HEK293 (cell line): ENCODE data around the gene NBDY.

Source experiments
- ATF2 ChIP-seq: fragments of 450-650 bp; formaldehyde crosslinking; IDR thresholded peaks from 2 replicates; pipeline ENCODE4 v1.5.1; 2016; ENCODE audit warnings: missing biosample characterization, missing genetic modification characterization, low read depth
- HOXA7 ChIP-seq: sonication (generic); formaldehyde crosslinking; IDR thresholded peaks from 2 replicates; pipeline ENCODE4 v1.8.1; 2022; ENCODE audit warnings: missing genetic modification reagents, borderline replicate concordance
- PATZ1 ChIP-seq: fragments of 450-650 bp; formaldehyde crosslinking; IDR thresholded peaks from 2 replicates; pipeline ENCODE4 v1.5.1; 2016; ENCODE audit warnings: missing biosample characterization, missing genetic modification characterization
- ZBTB49 ChIP-seq: fragments of 450-650 bp; formaldehyde crosslinking; IDR thresholded peaks from 2 replicates; pipeline ENCODE4 v1.5.1; 2016; ENCODE audit warnings: missing biosample characterization, missing genetic modification characterization, low read depth
- ZNF133 ChIP-seq: fragments of 450-650 bp; formaldehyde crosslinking; IDR thresholded peaks from 2 replicates; pipeline ENCODE4 v1.5.1; 2016; ENCODE audit warnings: missing biosample characterization, missing genetic modification characterization
- ZNF138 ChIP-seq: fragments of 450-650 bp; formaldehyde crosslinking; IDR thresholded peaks from 2 replicates; pipeline ENCODE4 v1.5.1; 2016; ENCODE audit warnings: missing biosample characterization, missing genetic modification characterization, borderline replicate concordance
- ZSCAN4 ChIP-seq: fragments of 450-650 bp; formaldehyde crosslinking; IDR thresholded peaks from 2 replicates; pipeline ENCODE4 v1.5.1; 2017; ENCODE audit warnings: missing biosample characterization, missing genetic modification characterization
- TF ChIP-seq, protein P1 (sequence below): fragments of 450-650 bp; formaldehyde crosslinking; IDR thresholded peaks from 2 replicates; pipeline ENCODE4 v1.5.1; 2016; ENCODE audit warnings: missing biosample characterization, missing genetic modification characterization

DNA sequence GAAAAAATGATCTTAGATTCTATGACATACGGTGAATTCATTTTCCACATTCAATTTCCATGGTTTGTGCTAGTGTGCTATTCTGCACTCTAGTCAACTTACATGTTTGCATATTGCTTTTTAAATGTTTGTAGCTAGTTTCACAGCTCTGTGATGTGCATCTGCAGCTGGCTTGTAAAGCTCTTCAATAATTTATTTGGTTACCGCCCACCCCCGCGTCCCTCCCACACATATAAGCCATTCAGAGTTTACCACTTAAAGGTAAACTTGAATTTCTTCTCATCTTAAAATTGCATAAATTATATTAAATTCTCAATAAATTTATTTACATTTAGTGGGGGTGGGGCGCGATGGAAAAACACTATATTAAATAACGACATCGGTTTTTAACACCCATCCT, 291 bp upstream of the NBDY start:
- no peak for TF ChIP-seq ATF2
- no peak for TF ChIP-seq ZNF138
- TF ChIP-seq ZBTB49 (tag by site-specific recombination): no peak
- TF ChIP-seq PATZ1 (tag by site-specific recombination): no peak
- no peak for TF ChIP-seq ZSCAN4
- TF ChIP-seq ZNF133 (tag by site-specific recombination): no peak
- TF ChIP-seq, protein P1, sequence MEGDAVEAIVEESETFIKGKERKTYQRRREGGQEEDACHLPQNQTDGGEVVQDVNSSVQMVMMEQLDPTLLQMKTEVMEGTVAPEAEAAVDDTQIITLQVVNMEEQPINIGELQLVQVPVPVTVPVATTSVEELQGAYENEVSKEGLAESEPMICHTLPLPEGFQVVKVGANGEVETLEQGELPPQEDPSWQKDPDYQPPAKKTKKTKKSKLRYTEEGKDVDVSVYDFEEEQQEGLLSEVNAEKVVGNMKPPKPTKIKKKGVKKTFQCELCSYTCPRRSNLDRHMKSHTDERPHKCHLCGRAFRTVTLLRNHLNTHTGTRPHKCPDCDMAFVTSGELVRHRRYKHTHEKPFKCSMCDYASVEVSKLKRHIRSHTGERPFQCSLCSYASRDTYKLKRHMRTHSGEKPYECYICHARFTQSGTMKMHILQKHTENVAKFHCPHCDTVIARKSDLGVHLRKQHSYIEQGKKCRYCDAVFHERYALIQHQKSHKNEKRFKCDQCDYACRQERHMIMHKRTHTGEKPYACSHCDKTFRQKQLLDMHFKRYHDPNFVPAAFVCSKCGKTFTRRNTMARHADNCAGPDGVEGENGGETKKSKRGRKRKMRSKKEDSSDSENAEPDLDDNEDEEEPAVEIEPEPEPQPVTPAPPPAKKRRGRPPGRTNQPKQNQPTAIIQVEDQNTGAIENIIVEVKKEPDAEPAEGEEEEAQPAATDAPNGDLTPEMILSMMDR: no peak
- TF ChIP-seq HOXA7: no peak
